B cell (primary cell): ENCODE measurements around the gene PPT2. TPM values are rescaled to one million over a fixed set of nuclear protein-coding genes. Genes with fewer than 3 reads are reported as not detected.
A peak's percentile ranks its signal among the peaks of the same experiment; 100 is the strongest.

Experiments used
- ATAC-seq: fragments of 200-7000 bp; cut with Tn5 transposase; one replicate; pipeline ENCODE4 v1.10.0; 2021; ENCODE audit warnings: low read depth, mild to moderate bottlenecking, moderate number of reproducible peaks, moderate library complexity
- CTCF ChIA-PET: fragments of 350-600 bp; sonication (Branson Sonifier 250); formaldehyde crosslinking; loops from one replicate; lab custom pipeline; 2021; ENCODE audit warnings: antibody characterized with exemption, inconsistent platforms; lab: Charles Lee
- POLR2A ChIA-PET: fragments of 350-600 bp; sonication (Branson Sonifier 250); formaldehyde crosslinking; loops from one replicate; lab custom pipeline; 2021; ENCODE audit warnings: antibody characterized with exemption; lab: Charles Lee
- DNase-seq: peaks from one replicate; pipeline ENCODE4 v3.0.0; 2013
- H2AFZ ChIP-seq: 2 replicates; pipeline ENCODE4 v1.6.1; 2012; ENCODE audit warnings: mild to moderate bottlenecking, low read depth, low read length; ENCODE audit not compliant: insufficient read depth, poor library complexity, severe bottlenecking
- H3K27ac ChIP-seq, 2 donors: 1 replicate in 1 of 2; 2 replicates in 1 of 2; pipeline ENCODE4 v1.5.1; 2012 to 2013; ENCODE audit warnings: low read length in 2 of 2, mild to moderate bottlenecking in 2 of 2, moderate library complexity in 1 of 2
- H3K27me3 ChIP-seq, 4 experiments: fragments of 200-600 bp in 1 of 4; sonication (generic) in 1 of 4; replicated peaks in 1 of 4; 1 replicate in 2 of 4; 2 replicates in 2 of 4; pipeline versions ENCODE4 v1.6.1 to v1.7.0; 2013 to 2016; ENCODE audit warnings: low read length in 3 of 4, mild to moderate bottlenecking in 2 of 4, mixed read lengths in 1 of 4, moderate library complexity in 1 of 4; ENCODE audit not compliant: insufficient read depth in 4 of 4, control insufficient read depth in 3 of 4; ENCODE audit errors: control extremely low read depth in 1 of 4
- H3K36me3 ChIP-seq, 2 experiments: replicated peaks in 1 of 2; 1 replicate in 1 of 2; 2 replicates in 1 of 2; pipeline versions ENCODE4 v1.6.1 to v1.7.1; 2013; ENCODE audit warnings: low read length in 1 of 2; ENCODE audit not compliant: insufficient read depth in 2 of 2, control insufficient read depth in 1 of 2; ENCODE audit errors: control extremely low read depth in 1 of 2, extremely low read depth in 1 of 2
- H3K4me1 ChIP-seq, 2 donors: fragments of 200-600 bp in 1 of 2; sonication (generic) in 1 of 2; 1 replicate in 1 of 2; 2 replicates in 1 of 2; pipeline versions ENCODE4 v1.5.1 to v1.6.1; 2013 to 2017; ENCODE audit warnings: low read length in 2 of 2; ENCODE audit not compliant: control insufficient read depth in 2 of 2, insufficient read depth in 2 of 2
- H3K4me2 ChIP-seq: replicated peaks from 2 replicates; pipeline ENCODE3; 2012; ENCODE audit warnings: mild to moderate bottlenecking, low read depth, low read length; ENCODE audit not compliant: poor library complexity, severe bottlenecking
- H3K4me3 ChIP-seq, 5 experiments: fragments of 200-600 bp in 1 of 5; sonication (generic) in 1 of 5; 1 replicate in 3 of 5; 2 replicates in 2 of 5; pipeline versions ENCODE4 v1.5.1 to v1.7.0; 2011 to 2016; ENCODE audit warnings: low read length in 4 of 5, mild to moderate bottlenecking in 4 of 5, low read depth in 2 of 5, control low read depth in 1 of 5, moderate library complexity in 1 of 5; ENCODE audit not compliant: insufficient read depth in 1 of 5; ENCODE audit errors: control extremely low read depth in 1 of 5, extremely low read depth in 1 of 5
- H3K79me2 ChIP-seq: fragments of 200-600 bp; sonication (generic); one replicate; pipeline ENCODE4 v1.6.0; 2016; ENCODE audit warnings: low read length; ENCODE audit not compliant: control insufficient read depth, insufficient read depth
- H3K9ac ChIP-seq: fragments of 200-600 bp; sonication (generic); 2 replicates; pipeline ENCODE4 v1.6.1; 2017; ENCODE audit warnings: mild to moderate bottlenecking, low read length, moderate library complexity
- H3K9me3 ChIP-seq, 3 donors: one replicate each; pipeline versions ENCODE4 v1.6.1 to v1.7.1; 2013; ENCODE audit warnings: low read length in 2 of 3; ENCODE audit not compliant: control insufficient read depth in 2 of 3, insufficient read depth in 1 of 3; ENCODE audit errors: control extremely low read depth in 1 of 3
- H4K20me1 ChIP-seq: 2 replicates; pipeline ENCODE4 v1.6.0; 2012; ENCODE audit warnings: mild to moderate bottlenecking, low read length; ENCODE audit not compliant: insufficient read depth, control insufficient read depth, poor library complexity, severe bottlenecking
- H3K27ac Mint-ChIP-seq: one replicate; pipeline ENCODE4 v1.8.0; 2021; ENCODE audit warnings: mixed read lengths
- H3K27me3 Mint-ChIP-seq: one replicate; pipeline ENCODE4 v1.8.0; 2021; ENCODE audit warnings: mixed read lengths
- H3K4me1 Mint-ChIP-seq: one replicate; pipeline ENCODE4 v1.8.0; 2021; ENCODE audit warnings: mixed read lengths
- H3K4me3 Mint-ChIP-seq: one replicate; pipeline ENCODE4 v1.8.0; 2021; ENCODE audit warnings: mixed read lengths
- H3K9me3 Mint-ChIP-seq: one replicate; pipeline ENCODE4 v1.8.0; 2022; ENCODE audit warnings: mixed read lengths; ENCODE audit not compliant: insufficient read depth
- EZH2 ChIP-seq: IDR thresholded peaks from 2 replicates; pipeline ENCODE4 v1.6.1; 2012; ENCODE audit warnings: borderline replicate concordance, low read depth, mild to moderate bottlenecking, moderate library complexity, low read length; ENCODE audit not compliant: insufficient read depth, poor library complexity, severe bottlenecking
- WGBS: methylation state at CpG from one replicate; pipeline ENCODE4 v1.1.5; 2013; ENCODE audit warnings: missing lambda C conversion rate; ENCODE audit not compliant: insufficient coverage; 5-methylcytosine and 5-hydroxymethylcytosine counted together
- intact Hi-C: fragments of 100-400 bp; cut with micrococcal nuclease; formaldehyde crosslinking; loops from one replicate; pipeline ENCODE4 v1.10.0; 2022
- polyA plus RNA-seq: library from polyadenylated mRNA; depleted of rRNA; stranded (reverse); fragments of >200 nt; gene quantifications from 2 replicates; pipeline ENCODE4 v1.2.3, GENCODE V29; 2012
- total RNA-seq, 2 donors: library from RNA; stranded (reverse); fragments of 120-200 nt in 1 of 2; gene quantifications; 1 replicate in 1 of 2; 2 replicates in 1 of 2; pipeline versions ENCODE4 v1.2.3 to v1.2.4, GENCODE V29; 2013 to 2022
- TF ChIP-seq, protein P1 (sequence below): fragments of 200-600 bp; IDR thresholded peaks from one replicate; pipeline ENCODE4 v1.8.0; 2022; ENCODE audit warnings: antibody characterized with exemption, mild to moderate bottlenecking

The PPT2 gene
- total and polyA plus RNA-seq, 2 donors (not counting 1 experiment from before 2014, with no cell fraction given) = 1.2 to 4.2 TPM

DNA sequence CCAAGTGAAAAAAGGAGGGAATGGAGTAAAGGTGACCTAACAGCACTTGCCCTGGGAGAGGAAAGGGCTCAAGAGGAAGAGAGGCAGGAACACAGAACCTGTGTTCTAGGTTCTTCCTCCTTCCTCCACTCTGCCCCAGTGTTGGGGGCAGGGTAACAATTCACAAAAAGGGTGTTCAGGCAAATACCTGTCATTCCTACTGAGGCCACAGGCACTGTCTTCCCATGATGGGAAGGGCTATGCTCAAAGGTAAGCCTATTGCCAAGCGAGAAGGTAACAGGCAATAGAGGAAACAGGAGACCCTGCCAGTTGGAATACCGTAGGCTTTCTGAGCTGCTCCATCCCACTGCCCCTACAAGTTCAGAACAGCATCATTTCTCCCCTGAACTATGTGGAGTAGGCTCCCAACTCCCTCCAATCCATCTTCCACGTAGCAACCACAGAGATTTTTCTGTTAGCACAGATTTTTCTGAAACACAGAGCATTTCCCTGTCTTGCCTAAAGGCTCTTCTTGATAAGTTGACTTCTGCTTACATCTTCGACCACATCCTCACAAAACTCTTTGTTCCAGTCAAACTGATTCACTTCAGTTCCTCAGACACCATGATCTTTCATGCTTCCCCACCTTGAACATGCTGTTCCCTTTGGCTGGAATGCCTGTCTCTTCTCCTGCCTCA lies 19.2 kb downstream of the PPT2 start:
- ATAC-seq = no peak
- POLR2A ChIA-PET = no interaction called here
- no peak overlapping the region for H3K27ac Mint-ChIP-seq

DNA sequence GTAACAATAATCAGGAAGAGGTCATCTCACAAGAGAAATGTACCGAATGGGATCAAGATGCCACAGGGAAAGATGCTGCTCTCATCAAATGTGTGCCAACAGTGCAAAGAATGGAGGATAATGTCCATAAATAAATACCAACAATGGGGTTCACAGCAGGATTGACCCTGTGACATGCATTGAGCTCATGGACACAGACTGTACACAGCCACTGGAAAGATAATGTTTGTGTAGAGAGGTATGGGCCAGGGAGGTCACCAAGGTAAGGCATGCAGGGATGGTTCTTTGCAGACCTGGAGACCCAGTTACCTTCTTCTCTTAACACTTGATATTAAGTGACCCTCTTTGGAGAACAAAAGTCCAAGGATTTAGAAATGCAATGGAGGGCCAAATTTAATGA lies 20.5 kb downstream of the PPT2 start:
- Histone ChIP-seq H3K9me3 (no peaks in the 10 kb centered on the region), H2AFZ (no peak overlapping the region), H3K4me3 (no peak overlapping the region), H3K4me2 (no peak overlapping the region), H3K9ac (no peak overlapping the region), H3K27me3 (no peaks in the 10 kb centered on the region), H3K4me1 (peaks cover 32 to 48% of the 10 kb centered on the region in 2 donors), H3K27ac (no peak overlapping the region), H4K20me1 (no peaks in the 10 kb centered on the region), H3K79me2 (peaks cover 22% of the 10 kb centered on the region), H3K36me3 (peaks cover 7 to 17% of the 10 kb centered on the region in 2 experiments)
- ATAC-seq = no peak
- TF ChIP-seq EZH2 = no peak
- TF ChIP-seq, protein P1, sequence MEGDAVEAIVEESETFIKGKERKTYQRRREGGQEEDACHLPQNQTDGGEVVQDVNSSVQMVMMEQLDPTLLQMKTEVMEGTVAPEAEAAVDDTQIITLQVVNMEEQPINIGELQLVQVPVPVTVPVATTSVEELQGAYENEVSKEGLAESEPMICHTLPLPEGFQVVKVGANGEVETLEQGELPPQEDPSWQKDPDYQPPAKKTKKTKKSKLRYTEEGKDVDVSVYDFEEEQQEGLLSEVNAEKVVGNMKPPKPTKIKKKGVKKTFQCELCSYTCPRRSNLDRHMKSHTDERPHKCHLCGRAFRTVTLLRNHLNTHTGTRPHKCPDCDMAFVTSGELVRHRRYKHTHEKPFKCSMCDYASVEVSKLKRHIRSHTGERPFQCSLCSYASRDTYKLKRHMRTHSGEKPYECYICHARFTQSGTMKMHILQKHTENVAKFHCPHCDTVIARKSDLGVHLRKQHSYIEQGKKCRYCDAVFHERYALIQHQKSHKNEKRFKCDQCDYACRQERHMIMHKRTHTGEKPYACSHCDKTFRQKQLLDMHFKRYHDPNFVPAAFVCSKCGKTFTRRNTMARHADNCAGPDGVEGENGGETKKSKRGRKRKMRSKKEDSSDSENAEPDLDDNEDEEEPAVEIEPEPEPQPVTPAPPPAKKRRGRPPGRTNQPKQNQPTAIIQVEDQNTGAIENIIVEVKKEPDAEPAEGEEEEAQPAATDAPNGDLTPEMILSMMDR = no peak
- H3K4me1 Mint-ChIP-seq = peaks cover 56% of the 10 kb centered on the region
- no peaks in the 10 kb centered on the region for H3K9me3 Mint-ChIP-seq
- POLR2A ChIA-PET = no interaction called here
- CTCF ChIA-PET = no interaction called here
- peak overlapping the region; percentile 30 for H3K4me3 Mint-ChIP-seq
- intact Hi-C loops = no loop called here
- H3K27ac Mint-ChIP-seq = peak overlapping the region; percentile 0
- no CpG with 5 or more reads among the region's 1 CpG for WGBS
- DNase-seq = no peak
- no peaks in the 10 kb centered on the region for H3K27me3 Mint-ChIP-seq

More for the DNA sequence above, 19.2 kb downstream of the PPT2 start:
- H3K9me3 ChIP-seq = no peaks in the 10 kb centered on the region
- H3K27ac ChIP-seq = no peak overlapping the region
- Mint-ChIP-seq H3K9me3 (no peaks in the 10 kb centered on the region), H3K27me3 (no peaks in the 10 kb centered on the region), H3K4me1 (peaks cover 47% of the 10 kb centered on the region), H3K4me3 (peak overlapping the region; percentile 2)
- H3K79me2 ChIP-seq = peaks cover 12% of the 10 kb centered on the region
- 82% methylated on average over 4 of the region's 4 CpGs for whole genome bisulfite sequencing
- H3K36me3 ChIP-seq = peaks cover 7 to 20% of the 10 kb centered on the region in 2 experiments
- H3K4me3 ChIP-seq = no peak overlapping the region
- CTCF ChIA-PET = no interaction called here
- H3K9ac ChIP-seq = no peak overlapping the region
- intact Hi-C loops = no loop called here
- no peak for DNase-seq
- H3K4me2 ChIP-seq = no peak overlapping the region
- H3K4me1 ChIP-seq = peaks cover 23 to 43% of the 10 kb centered on the region in 2 donors
- no peaks in the 10 kb centered on the region for H4K20me1 ChIP-seq
- TF ChIP-seq EZH2 = no peak
- no peaks in the 10 kb centered on the region for H3K27me3 ChIP-seq
- no peak overlapping the region for H2AFZ ChIP-seq
